ENCODE data around the gene TP53INP2. TPM values are rescaled to one million over a fixed set of nuclear protein-coding genes. Genes with fewer than 3 reads are reported as not detected.
"Not testable (repeated sequence)": the region's sequence is repeated elsewhere in the genome, so short reads cannot be mapped to it uniquely, and the experiment has no call there.

Gene TP53INP2
- 2.3 and 2.7 TPM in 2 replicates for total RNA-seq

- H3K4me3 Mint-ChIP-seq, result peak within 1 kb of the TSS; percentile 88
- H3K36me3 Mint-ChIP-seq (ENCODE audit: low read depth), result no peaks in the 10 kb centered on the region
- peaks cover 16% of the 10 kb centered on the region for H3K27me3 Mint-ChIP-seq
- no peaks in the 10 kb centered on the region for H3K9me3 Mint-ChIP-seq
- H3K4me1 Mint-ChIP-seq, result peaks cover 29% of the 10 kb centered on the region
- H3K27ac Mint-ChIP-seq, result peak within 1 kb of the TSS; percentile 90
- intact Hi-C loops (cut with micrococcal nuclease), result loop anchor here (1.0 to 5.0 kb wide), 5 partner anchors 14 to 146 kb away; partner anchors contain the start of gene MAP1LC3A
- DNase-seq, result peak; percentile 96
These were observed at the start of gene TP53INP2 for GRCh38 chr20:34704177-34705007. TSS of gene TP53INP2 (plus strand) at chr20:34704344. CDS start at chr20:34708740, 4,396 bp downstream.

GRCh38 chr20:34658654-34659053 is 45.5 kb upstream of the TP53INP2 start:
- H3K27ac Mint-ChIP-seq; H3K9me3 Mint-ChIP-seq; H3K27me3 Mint-ChIP-seq; H3K36me3 Mint-ChIP-seq (ENCODE audit: low read depth); intact Hi-C loops (cut with micrococcal nuclease); DNase-seq; H3K4me1 Mint-ChIP-seq; H3K4me3 Mint-ChIP-seq: not testable (repeated sequence)

- H3K27ac Mint-ChIP-seq; H3K4me3 Mint-ChIP-seq; H3K27me3 Mint-ChIP-seq; H3K36me3 Mint-ChIP-seq (ENCODE audit: low read depth); H3K9me3 Mint-ChIP-seq; H3K4me1 Mint-ChIP-seq; DNase-seq; intact Hi-C loops (cut with micrococcal nuclease): not testable (repeated sequence)
These were observed 42.3 kb upstream of the TP53INP2 start for GRCh38 chr20:34661811-34662210.

- no peak overlapping the region for H3K4me3 Mint-ChIP-seq
- H3K27me3 Mint-ChIP-seq, result no peaks in the 10 kb centered on the region
- peaks cover 3% of the 10 kb centered on the region for H3K4me1 Mint-ChIP-seq
- H3K36me3 Mint-ChIP-seq (ENCODE audit: low read depth), result peaks cover 1% of the 10 kb centered on the region
- no peak for DNase-seq
- H3K9me3 Mint-ChIP-seq, result no peaks in the 10 kb centered on the region
- intact Hi-C loops (cut with micrococcal nuclease), result no loop called here
- H3K27ac Mint-ChIP-seq, result no peak overlapping the region
These were observed 40.8 kb upstream of the TP53INP2 start for GRCh38 chr20:34663213-34663943.

- H3K4me3 Mint-ChIP-seq; H3K27ac Mint-ChIP-seq; H3K36me3 Mint-ChIP-seq (ENCODE audit: low read depth); H3K9me3 Mint-ChIP-seq; DNase-seq; H3K4me1 Mint-ChIP-seq; H3K27me3 Mint-ChIP-seq; intact Hi-C loops (cut with micrococcal nuclease): not testable (repeated sequence)
These were observed 39.4 kb upstream of the TP53INP2 start for GRCh38 chr20:34664751-34665150.

- intact Hi-C loops (cut with micrococcal nuclease), result no loop called here
- Mint-ChIP-seq H3K4me3 (no peak overlapping the region), H3K9me3 (no peaks in the 10 kb centered on the region), H3K27me3 (no peaks in the 10 kb centered on the region), H3K36me3 (ENCODE audit: low read depth) (peaks cover 4% of the 10 kb centered on the region), H3K27ac (no peak overlapping the region), H3K4me1 (peaks cover 2% of the 10 kb centered on the region)
- DNase-seq, result no peak
These were observed 35.0 kb upstream of the TP53INP2 start for GRCh38 chr20:34669094-34669493.

- no peaks in the 10 kb centered on the region for H3K27me3 Mint-ChIP-seq
- DNase-seq, result no peak
- H3K27ac Mint-ChIP-seq, result no peak overlapping the region
- no peak overlapping the region for H3K4me3 Mint-ChIP-seq
- intact Hi-C loops (cut with micrococcal nuclease), result no loop called here
- no peaks in the 10 kb centered on the region for H3K9me3 Mint-ChIP-seq
- peaks cover 2% of the 10 kb centered on the region for H3K36me3 Mint-ChIP-seq (ENCODE audit: low read depth)
- H3K4me1 Mint-ChIP-seq, result peaks cover 17% of the 10 kb centered on the region
These were observed 30.7 kb upstream of the TP53INP2 start for GRCh38 chr20:34673412-34673811.

GRCh38 chr20:34675561-34675960 is 28.6 kb upstream of the TP53INP2 start:
- no peak for DNase-seq
- Mint-ChIP-seq H3K9me3 (no peaks in the 10 kb centered on the region), H3K36me3 (ENCODE audit: low read depth) (peaks cover 2% of the 10 kb centered on the region), H3K27ac (no peak overlapping the region), H3K27me3 (no peaks in the 10 kb centered on the region), H3K4me3 (peak overlapping the region; percentile 92), H3K4me1 (peaks cover 24% of the 10 kb centered on the region)
- intact Hi-C loops (cut with micrococcal nuclease), result loop anchor here (5.0 kb wide), 1 partner anchor 563 kb away; the partner anchor contains the start of gene EIF2S2

- DNase-seq, result no peak
- Mint-ChIP-seq H3K9me3 (no peaks in the 10 kb centered on the region), H3K4me3 (peak overlapping the region; percentile 92), H3K27me3 (no peaks in the 10 kb centered on the region), H3K36me3 (ENCODE audit: low read depth) (peaks cover 2% of the 10 kb centered on the region), H3K27ac (peak overlapping the region; percentile 98), H3K4me1 (peaks cover 25% of the 10 kb centered on the region)
- intact Hi-C loops (cut with micrococcal nuclease), result loop anchor here (1.0 to 5.0 kb wide), 3 partner anchors 28 to 564 kb away; partner anchors contain the start of genes AHCY, EIF2S2 and TP53INP2
These were observed 28.0 kb upstream of the TP53INP2 start for GRCh38 chr20:34675993-34676641.

- peak; percentile 99 for DNase-seq
- Mint-ChIP-seq H3K36me3 (ENCODE audit: low read depth) (peaks cover 2% of the 10 kb centered on the region), H3K27me3 (no peaks in the 10 kb centered on the region), H3K4me1 (peaks cover 25% of the 10 kb centered on the region), H3K27ac (peak within 1 kb of the TSS; percentile 98), H3K9me3 (no peaks in the 10 kb centered on the region), H3K4me3 (peak within 1 kb of the TSS; percentile 92)
- intact Hi-C loops (cut with micrococcal nuclease), result loop anchor here (1.0 to 5.0 kb wide), 5 partner anchors 27 to 565 kb away; partner anchors contain the start of genes AHCY, DYNLRB1, EIF2S2 and TP53INP2
These were observed 27.3 kb upstream of the TP53INP2 start, which contains the start of gene PIGU for GRCh38 chr20:34676642-34677373. TSS of gene PIGU (minus strand) at chr20:34677092. CDS start at chr20:34677085, 7 bp downstream.

- H3K4me3 Mint-ChIP-seq, result no peak overlapping the region
- intact Hi-C loops (cut with micrococcal nuclease), result no loop called here
- H3K27ac Mint-ChIP-seq, result no peak overlapping the region
- peaks cover 2% of the 10 kb centered on the region for H3K27me3 Mint-ChIP-seq
- H3K4me1 Mint-ChIP-seq, result peaks cover 17% of the 10 kb centered on the region
- DNase-seq, result no peak
- no peaks in the 10 kb centered on the region for H3K9me3 Mint-ChIP-seq
- H3K36me3 Mint-ChIP-seq (ENCODE audit: low read depth), result no peaks in the 10 kb centered on the region
These were observed 23.5 kb upstream of the TP53INP2 start for GRCh38 chr20:34680586-34681175.

- Mint-ChIP-seq H3K4me1 (peaks cover 8% of the 10 kb centered on the region), H3K27me3 (peaks cover 2% of the 10 kb centered on the region)
These were observed 20.5 kb upstream of the TP53INP2 start for GRCh38 chr20:34683667-34684066.

GRCh38 chr20:34689486-34689885 is 14.7 kb upstream of the TP53INP2 start:
- no peak overlapping the region for H3K27ac Mint-ChIP-seq
- intact Hi-C loops (cut with micrococcal nuclease), result no loop called here

More at GRCh38 chr20:34683667-34684066, 20.5 kb upstream of the TP53INP2 start:
- no peaks in the 10 kb centered on the region for H3K36me3 Mint-ChIP-seq (ENCODE audit: low read depth)
- DNase-seq, result no peak
- no peak overlapping the region for H3K4me3 Mint-ChIP-seq
- H3K27ac Mint-ChIP-seq, result no peak overlapping the region
- no peaks in the 10 kb centered on the region for H3K9me3 Mint-ChIP-seq
- intact Hi-C loops (cut with micrococcal nuclease), result no loop called here

More at GRCh38 chr20:34689486-34689885, 14.7 kb upstream of the TP53INP2 start:
- H3K4me3 Mint-ChIP-seq, result no peak overlapping the region
- peaks cover 1% of the 10 kb centered on the region for H3K27me3 Mint-ChIP-seq
- DNase-seq, result no peak
- no peaks in the 10 kb centered on the region for H3K4me1 Mint-ChIP-seq
- no peaks in the 10 kb centered on the region for H3K9me3 Mint-ChIP-seq
- no peaks in the 10 kb centered on the region for H3K36me3 Mint-ChIP-seq (ENCODE audit: low read depth)
